GM12872 (cell line): Measurements from ENCODE around the gene MICAL2.

ENCODE experiments used
- TF ChIP-seq, protein P1 (sequence below): IDR thresholded peaks from 3 replicates; pipeline ENCODE4 v1.5.1; 2011; ENCODE audit warnings: low read depth, mild to moderate bottlenecking, low read length, moderate library complexity; ENCODE audit not compliant: insufficient read depth

The MICAL2 gene

DNA sequence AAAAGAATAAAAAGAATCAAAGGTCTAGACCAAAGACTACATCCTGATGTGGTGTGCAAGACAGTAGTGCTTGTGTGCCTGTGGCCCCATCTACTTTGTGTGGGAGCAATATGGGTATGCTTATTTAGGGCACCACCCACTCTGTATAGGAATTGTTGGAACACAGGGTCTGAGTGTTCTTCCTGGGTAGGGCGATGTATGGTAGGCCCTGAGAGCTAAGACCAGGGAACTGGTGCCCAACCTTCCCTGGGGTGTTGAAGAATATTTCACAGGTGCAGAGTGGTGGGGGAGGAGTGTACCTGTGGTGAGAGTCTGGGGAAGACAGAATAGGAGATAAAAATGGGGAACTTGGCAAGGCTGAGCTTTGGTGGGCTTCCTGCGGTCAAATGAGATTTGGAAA is 41.9 kb downstream of the MICAL2 start:
- TF ChIP-seq, protein P1, sequence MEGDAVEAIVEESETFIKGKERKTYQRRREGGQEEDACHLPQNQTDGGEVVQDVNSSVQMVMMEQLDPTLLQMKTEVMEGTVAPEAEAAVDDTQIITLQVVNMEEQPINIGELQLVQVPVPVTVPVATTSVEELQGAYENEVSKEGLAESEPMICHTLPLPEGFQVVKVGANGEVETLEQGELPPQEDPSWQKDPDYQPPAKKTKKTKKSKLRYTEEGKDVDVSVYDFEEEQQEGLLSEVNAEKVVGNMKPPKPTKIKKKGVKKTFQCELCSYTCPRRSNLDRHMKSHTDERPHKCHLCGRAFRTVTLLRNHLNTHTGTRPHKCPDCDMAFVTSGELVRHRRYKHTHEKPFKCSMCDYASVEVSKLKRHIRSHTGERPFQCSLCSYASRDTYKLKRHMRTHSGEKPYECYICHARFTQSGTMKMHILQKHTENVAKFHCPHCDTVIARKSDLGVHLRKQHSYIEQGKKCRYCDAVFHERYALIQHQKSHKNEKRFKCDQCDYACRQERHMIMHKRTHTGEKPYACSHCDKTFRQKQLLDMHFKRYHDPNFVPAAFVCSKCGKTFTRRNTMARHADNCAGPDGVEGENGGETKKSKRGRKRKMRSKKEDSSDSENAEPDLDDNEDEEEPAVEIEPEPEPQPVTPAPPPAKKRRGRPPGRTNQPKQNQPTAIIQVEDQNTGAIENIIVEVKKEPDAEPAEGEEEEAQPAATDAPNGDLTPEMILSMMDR, result no peak

DNA sequence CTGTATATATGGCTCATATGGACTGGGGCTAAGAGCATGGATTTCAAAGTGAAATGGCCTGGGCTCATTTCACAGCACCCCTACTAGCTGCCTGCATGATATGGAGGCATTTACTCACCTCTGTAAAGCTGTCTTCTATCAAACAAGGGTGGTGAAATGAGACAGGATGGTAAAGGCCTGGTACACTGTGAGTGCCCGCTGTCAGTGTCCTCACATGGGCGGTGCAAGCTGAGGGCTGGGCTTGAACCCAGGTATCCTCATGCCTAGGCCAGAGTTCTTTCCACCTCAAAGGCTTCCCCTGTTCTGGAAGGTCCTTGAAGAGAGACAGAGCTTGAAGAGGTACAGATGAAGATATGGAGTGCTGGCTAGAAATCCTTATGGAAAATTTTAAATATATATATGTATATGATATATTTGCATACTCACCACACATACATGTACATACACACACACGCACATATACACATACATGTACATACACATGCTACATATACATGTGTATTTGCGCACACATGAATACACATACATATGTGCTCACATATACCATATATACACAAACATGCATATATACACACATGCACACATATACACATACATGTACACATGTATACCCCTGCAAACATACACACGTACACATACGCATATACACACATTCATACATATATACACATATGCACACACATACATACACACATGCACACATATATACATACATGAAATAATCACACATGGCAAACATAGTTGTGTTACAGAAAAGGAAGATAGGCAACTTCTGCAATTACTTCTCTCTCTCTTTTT is 44.7 kb downstream of the MICAL2 start:
- TF ChIP-seq, protein P1, result no peak

DNA sequence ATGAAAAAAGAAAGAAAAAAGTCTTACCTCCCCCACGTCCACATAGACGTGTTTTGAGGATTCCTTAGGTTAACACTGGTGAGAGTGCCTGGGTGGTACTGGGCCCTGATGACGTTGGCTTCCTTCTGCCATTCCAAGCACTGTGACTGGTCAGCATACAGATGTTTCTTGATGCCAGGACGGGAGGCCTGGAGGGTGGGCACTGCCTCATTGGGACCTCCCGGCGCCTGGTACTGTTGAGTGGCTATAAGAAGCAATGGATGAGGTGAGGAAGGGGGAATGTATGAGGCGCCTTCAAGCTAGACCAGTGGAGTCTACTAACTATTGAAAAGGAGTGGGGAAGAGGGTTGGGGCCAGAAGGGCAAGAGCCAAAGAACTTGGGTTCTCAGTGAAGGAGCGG is 45.3 kb downstream of the MICAL2 start:
- TF ChIP-seq, protein P1, result no peak

DNA sequence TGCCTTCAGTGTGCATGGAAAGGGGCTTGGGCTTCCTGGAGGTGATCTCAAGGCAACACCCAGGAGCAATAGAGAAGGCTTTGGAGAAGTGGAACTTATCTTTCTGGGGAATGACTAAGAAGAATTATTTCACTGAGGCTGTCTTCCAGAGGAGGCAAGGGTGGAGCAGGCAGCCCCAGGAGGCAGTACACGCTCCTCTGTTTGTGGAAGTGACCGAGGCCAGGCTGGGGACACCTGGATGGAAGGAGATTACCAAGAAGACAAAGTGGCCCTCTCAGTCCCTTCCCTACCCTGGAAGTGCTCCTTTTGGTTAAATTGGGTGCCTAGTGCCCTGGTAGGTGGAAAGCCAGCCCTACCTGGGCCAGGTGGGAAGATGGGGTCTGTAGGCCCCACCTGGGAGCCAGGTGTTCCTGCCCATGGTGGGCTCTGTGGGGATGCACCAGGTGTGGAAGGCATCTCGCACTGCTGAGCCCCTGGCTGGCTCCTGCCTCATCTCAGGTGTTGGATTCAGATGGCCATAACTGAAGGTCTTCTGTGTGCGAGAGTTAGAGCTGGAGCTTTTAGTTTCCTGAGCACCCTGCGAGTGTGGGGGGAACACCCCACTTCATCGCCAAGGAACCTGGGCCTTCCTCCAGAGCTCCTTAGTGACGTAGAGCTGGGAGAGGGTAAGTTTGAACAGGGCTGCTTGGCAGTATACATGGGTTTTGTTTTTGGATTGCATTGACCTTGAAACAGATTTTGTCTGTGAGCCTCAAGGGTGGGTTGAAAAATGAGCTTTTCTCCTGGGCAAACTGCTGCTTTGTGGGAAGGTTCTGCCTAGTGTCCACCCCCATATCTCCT is 46.1 kb downstream of the MICAL2 start:
- TF ChIP-seq, protein P1, result no peak

DNA sequence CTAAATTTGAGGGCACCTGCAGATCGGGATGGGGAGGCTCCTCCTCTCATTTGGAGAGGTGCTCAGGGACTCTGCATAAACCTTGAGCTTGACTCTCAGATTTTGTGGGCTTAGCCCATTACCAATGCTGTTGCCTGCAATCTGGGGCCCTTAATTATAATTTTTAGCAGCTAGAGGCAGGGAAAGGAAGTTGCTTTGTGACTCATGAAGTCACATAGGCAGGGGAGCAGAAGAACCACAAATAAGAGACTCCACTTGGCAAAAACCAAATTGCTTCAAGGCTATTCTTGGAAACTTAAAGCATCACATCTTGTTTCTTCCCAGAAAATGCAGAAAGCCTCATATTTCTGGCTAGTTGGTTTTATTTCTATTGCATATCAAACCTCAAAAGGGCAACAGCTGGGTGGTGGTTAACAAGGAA is 46.9 kb downstream of the MICAL2 start:
- TF ChIP-seq, protein P1, result no peak

DNA sequence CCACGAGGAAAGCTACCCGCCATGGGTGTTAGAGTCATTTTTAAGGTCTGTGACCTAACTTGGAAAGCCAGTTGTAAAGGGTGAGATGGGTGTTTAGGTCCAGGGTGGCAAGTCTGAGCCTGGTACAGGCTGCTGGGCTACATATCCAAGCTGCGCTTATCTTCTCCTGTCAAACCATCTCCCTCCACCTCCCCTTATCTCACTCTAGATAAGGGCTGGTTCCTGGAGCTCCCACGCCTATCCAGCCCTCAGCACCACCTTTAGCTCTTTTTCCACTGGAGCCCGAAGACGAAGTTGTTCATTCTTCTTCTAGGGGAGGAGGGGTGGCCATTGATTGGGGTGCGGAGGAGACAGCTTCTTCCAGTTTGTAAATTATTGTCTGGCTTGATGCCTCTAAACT is 48.5 kb downstream of the MICAL2 start:
- TF ChIP-seq, protein P1, result no peak

DNA sequence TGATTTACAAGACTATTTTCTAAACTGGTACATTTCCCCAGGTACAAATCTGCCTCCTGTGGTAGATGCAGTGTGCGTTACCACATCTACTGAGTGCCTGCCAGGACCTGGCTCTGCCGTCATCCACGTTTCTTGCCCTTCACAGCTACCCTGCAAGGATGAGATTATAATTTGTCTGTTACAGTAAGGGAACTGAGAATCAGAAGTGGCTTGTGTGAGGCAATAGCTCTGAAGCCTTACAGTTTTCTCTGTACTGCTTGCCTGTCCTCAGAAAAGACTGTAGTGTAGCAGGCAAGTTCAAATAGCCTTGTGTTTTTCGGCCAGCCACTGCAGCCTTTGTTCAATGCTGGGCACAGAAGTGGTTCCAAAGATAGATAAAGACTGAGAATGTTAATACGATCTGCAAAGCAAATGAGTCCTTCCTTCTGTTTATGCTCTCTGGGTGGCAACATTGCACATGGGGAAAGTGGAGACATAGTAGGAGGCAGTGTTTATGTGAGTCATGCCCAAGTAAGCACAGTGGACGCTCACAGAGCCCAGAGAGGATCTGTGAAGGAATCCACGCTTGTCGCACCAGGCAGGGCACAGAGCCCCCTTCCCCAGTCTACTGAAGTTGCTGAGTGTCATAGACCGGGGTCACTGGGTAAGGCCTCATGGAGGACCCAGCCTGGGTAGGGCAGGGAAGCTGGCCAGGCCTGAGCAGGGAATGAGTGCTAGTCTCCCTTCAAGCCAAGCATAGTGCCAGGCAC is 49.1 kb downstream of the MICAL2 start:
- TF ChIP-seq, protein P1, result no peak
